ENCODE data around the gene IL4R. TPM values are rescaled to one million over a fixed set of nuclear protein-coding genes. Genes with fewer than 3 reads are reported as not detected.

Gene IL4R
- total RNA-seq, result 3.5 TPM

GRCh38 chr16:27313422-27314160 lies at the start of gene IL4R:
TSS of gene IL4R (plus strand) at chr16:27313974. CDS start at chr16:27340204, 26,230 bp downstream.

GRCh38 chr16:27268376-27269299 lies 45.1 kb upstream of the IL4R start, which contains the start of gene NSMCE1:
TSS of gene NSMCE1 (minus strand) at chr16:27268772. CDS start at chr16:27257570, 11,202 bp downstream.

DNA sequence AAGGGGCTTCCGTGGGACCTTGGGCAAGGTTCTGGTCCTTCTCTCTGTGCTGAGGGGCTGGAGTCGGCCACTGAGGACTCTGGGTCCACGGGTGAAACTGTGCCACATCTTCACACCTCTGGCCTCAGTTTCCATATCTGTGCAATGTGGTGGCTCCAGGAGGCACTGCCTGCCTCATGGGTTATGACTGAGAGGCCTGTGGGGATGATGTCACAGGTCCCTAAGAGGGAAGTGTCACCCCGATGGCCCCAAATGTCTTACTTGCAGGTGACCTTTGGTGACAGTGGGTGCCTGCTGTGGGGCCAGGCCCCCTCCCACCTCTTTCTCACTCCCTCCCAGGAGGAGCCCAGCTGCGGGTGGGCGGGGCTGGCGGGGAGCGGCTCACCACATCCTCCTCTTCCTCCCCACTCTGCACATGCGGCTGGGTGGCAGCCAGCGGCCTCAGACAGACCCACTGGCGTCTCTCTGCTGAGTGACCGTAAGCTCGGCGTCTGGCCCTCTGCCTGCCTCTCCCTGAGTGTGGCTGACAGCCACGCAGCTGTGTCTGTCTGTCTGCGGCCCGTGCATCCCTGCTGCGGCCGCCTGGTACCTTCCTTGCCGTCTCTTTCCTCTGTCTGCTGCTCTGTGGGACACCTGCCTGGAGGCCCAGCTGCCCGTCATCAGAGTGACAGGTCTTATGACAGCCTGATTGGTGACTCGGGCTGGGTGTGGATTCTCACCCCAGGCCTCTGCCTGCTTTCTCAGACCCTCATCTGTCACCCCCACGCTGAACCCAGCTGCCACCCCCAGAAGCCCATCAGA lies 88.2 kb downstream of the IL4R start, which contains the start of gene IL21R:
TSS of gene IL21R (plus strand) at position 407 of the 801 bp plus-strand sequence. CDS start 27,898 bp downstream, outside the sequence.

Other genes starting within 250 kb of the IL4R start
- gene C16orf82, start 247.0 kb upstream of the IL4R start, total RNA-seq, result 0.46 TPM
- 3.2 TPM for gene KDM8, start 110.4 kb upstream of the IL4R start, total RNA-seq
- gene NSMCE1, start 45.2 kb upstream of the IL4R start, total RNA-seq, result 46.1 TPM
- 0.69 TPM for gene IL21R, start 88.2 kb downstream of the IL4R start, total RNA-seq
- 81.0 TPM for gene GTF3C1, start 235.9 kb downstream of the IL4R start, total RNA-seq
- 23.3 TPM for gene KATNIP, start 236.2 kb downstream of the IL4R start, total RNA-seq